Prostate gland (tissue), 2 donors: ENCODE results near the gene OSBPL2. TPM values are rescaled to one million over a fixed set of nuclear protein-coding genes. Genes with fewer than 3 reads are reported as not detected.

ENCODE experiments used
- DNase-seq: peaks from one replicate; pipeline ENCODE4 v3.0.0-alpha.2; 2019; ENCODE audit warnings: low spot score
- H3K27ac ChIP-seq, 2 donors: fragments of 200-600 bp; sonication (generic); 2 replicates each; pipeline ENCODE4 v1.5.1; 2017 to 2019
- H3K27me3 ChIP-seq: fragments of 200-600 bp; sonication (generic); replicated peaks from 2 replicates; pipeline ENCODE4 v1.5.1; 2019; ENCODE audit not compliant: insufficient read depth
- H3K36me3 ChIP-seq, 2 donors: fragments of 200-600 bp; sonication (generic); 1 replicate in 1 of 2; 2 replicates in 1 of 2; pipeline versions ENCODE4 v1.5.1 to v1.8.1; 2017 to 2019
- H3K4me1 ChIP-seq: fragments of 200-600 bp; sonication (generic); replicated peaks from 2 replicates; pipeline ENCODE4 v1.5.1; 2019
- H3K4me3 ChIP-seq, 2 donors: fragments of 200-600 bp; sonication (generic); 2 replicates each; pipeline ENCODE4 v1.5.1; 2017 to 2019
- H3K9me3 ChIP-seq: fragments of 200-600 bp; sonication (generic); 2 replicates; pipeline ENCODE4 v1.5.1; 2017
- POLR2A ChIP-seq: fragments of 450-650 bp; IDR thresholded peaks from one replicate; pipeline ENCODE4 v1.6.1; 2016; ENCODE audit warnings: antibody characterized with exemption, mild to moderate bottlenecking
- POLR2AphosphoS5 ChIP-seq: sonication (generic); formaldehyde crosslinking; IDR thresholded peaks from one replicate; pipeline ENCODE4 v1.6.1; 2017; ENCODE audit warnings: antibody characterized with exemption
- WGBS: methylation state at CpG from one replicate; pipeline ENCODE4 v1.1.5; 2018; 5-methylcytosine and 5-hydroxymethylcytosine counted together
- intact Hi-C: fragments of 100-400 bp; cut with DNase I; formaldehyde crosslinking; loops from one replicate; pipeline ENCODE4 v1.14.2; 2022
- total RNA-seq, 2 donors: library from RNA; depleted of rRNA; stranded (reverse); fragments of >200 nt; gene quantifications; one replicate each; pipeline ENCODE4 v1.1.0, GENCODE V29; 2016
- TF ChIP-seq, protein P1 (sequence below), 4 experiments: fragments of 200-600 bp in 2 of 4; fragments of 450-650 bp in 2 of 4; sonication (generic) in 2 of 4; IDR thresholded peaks; 1 replicate in 3 of 4; 2 replicates in 1 of 4; pipeline ENCODE4 v1.5.1; 2016 to 2019; ENCODE audit warnings: antibody characterized with exemption in 4 of 4, mild to moderate bottlenecking in 2 of 4, moderate library complexity in 2 of 4

Gene OSBPL2
- total RNA-seq, 2 donors from 2014 or later = 33.5 to 50.6 TPM

DNA sequence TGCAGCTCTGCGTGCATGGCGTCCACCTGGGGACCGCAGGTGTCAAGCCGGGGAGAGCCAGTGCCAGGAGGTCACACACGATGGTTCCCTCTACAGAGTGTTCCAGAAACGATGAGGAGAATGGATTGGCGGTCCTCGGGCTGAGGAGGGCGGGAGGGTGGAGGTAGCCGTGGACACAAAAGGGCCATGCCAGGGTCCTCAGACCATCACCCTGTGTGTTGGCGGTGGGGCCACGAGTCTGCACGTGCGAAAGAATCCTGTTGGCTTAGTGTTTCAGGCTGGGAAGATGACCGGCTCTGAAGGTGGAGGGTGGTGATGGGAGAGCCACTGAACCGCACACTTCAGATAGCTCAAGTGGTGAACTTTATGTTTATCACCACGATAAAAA lies 31.9 kb upstream of the OSBPL2 start:
- Histone ChIP-seq H3K9me3 (no peaks in the 10 kb centered on the region), H3K4me3 (no peak overlapping the region), H3K27me3 (no peaks in the 10 kb centered on the region), H3K36me3 (no peaks in the 10 kb centered on the region), H3K4me1 (no peaks in the 10 kb centered on the region), H3K27ac (no peak overlapping the region)
- TF ChIP-seq, protein P1, sequence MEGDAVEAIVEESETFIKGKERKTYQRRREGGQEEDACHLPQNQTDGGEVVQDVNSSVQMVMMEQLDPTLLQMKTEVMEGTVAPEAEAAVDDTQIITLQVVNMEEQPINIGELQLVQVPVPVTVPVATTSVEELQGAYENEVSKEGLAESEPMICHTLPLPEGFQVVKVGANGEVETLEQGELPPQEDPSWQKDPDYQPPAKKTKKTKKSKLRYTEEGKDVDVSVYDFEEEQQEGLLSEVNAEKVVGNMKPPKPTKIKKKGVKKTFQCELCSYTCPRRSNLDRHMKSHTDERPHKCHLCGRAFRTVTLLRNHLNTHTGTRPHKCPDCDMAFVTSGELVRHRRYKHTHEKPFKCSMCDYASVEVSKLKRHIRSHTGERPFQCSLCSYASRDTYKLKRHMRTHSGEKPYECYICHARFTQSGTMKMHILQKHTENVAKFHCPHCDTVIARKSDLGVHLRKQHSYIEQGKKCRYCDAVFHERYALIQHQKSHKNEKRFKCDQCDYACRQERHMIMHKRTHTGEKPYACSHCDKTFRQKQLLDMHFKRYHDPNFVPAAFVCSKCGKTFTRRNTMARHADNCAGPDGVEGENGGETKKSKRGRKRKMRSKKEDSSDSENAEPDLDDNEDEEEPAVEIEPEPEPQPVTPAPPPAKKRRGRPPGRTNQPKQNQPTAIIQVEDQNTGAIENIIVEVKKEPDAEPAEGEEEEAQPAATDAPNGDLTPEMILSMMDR (IDR thresholded peaks at IDR 0.05) = no peak
- no peak for TF ChIP-seq POLR2AphosphoS5
- TF ChIP-seq POLR2A = no peak
- intact Hi-C loops = no loop called here
- DNase-seq = no peak
- WGBS = 77% methylated on average over 17 of the region's 17 CpGs

GRCh38 chr20:62208061-62208794 lies 30.1 kb upstream of the OSBPL2 start:
- no peak overlapping the region for H3K27ac ChIP-seq
- 63% methylated on average over 17 of the region's 19 CpGs for WGBS
- H3K36me3 ChIP-seq = no peaks in the 10 kb centered on the region
- H3K27me3 ChIP-seq = no peaks in the 10 kb centered on the region
- no peaks in the 10 kb centered on the region for H3K9me3 ChIP-seq
- H3K4me1 ChIP-seq = no peaks in the 10 kb centered on the region
- no peak for DNase-seq
- intact Hi-C loops = no loop called here
- no peak for TF ChIP-seq POLR2A
- TF ChIP-seq, protein P1 (IDR thresholded peaks at IDR 0.05) = no peak
- TF ChIP-seq POLR2AphosphoS5 = no peak
- H3K4me3 ChIP-seq = no peak overlapping the region

GRCh38 chr20:62208795-62209755 lies 29.2 kb upstream of the OSBPL2 start:
- intact Hi-C loops = no loop called here
- Histone ChIP-seq H3K27me3 (no peaks in the 10 kb centered on the region), H3K4me1 (no peaks in the 10 kb centered on the region), H3K36me3 (no peaks in the 10 kb centered on the region), H3K9me3 (no peaks in the 10 kb centered on the region), H3K27ac (no peak overlapping the region), H3K4me3 (no peak overlapping the region)
- WGBS = 41% methylated on average over 22 of the region's 27 CpGs
- DNase-seq = no peak
- TF ChIP-seq, protein P1 (IDR thresholded peaks at IDR 0.05) = no peak

DNA sequence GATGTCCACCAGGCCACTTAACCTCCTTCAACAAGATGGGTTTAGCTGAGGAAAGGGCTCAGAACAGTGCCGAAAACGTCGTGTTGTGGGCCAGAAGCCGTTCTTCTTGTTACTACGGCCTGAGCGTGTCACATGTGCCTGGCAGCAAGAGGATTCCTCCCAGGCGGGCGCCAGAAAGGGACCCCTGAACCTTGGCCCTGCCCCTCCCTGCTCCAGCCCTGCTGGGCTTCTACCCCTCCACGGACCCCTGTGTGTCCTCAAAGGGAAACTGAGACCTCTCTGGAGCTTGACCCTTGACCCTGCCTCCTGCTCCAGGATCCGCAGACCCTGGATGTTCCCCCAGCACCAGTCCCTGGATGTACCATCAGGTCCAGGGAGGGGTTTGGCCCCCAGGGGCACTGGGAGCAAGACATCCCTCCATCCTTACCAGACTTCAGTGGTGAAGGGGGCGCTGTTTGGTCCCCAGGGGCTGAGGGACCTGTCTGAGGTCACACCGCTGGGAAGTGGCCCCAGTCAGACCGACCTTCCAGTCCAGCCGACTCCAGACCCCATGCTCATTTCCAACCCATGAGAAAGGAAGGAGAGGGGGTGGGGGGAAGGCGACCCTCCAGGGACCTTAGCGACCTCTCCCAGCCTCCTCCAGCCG lies 28.3 kb upstream of the OSBPL2 start:
- intact Hi-C loops = no loop called here
- Histone ChIP-seq H3K4me3 (no peak overlapping the region), H3K27me3 (no peaks in the 10 kb centered on the region), H3K36me3 (no peaks in the 10 kb centered on the region), H3K9me3 (no peaks in the 10 kb centered on the region), H3K4me1 (peaks cover 6% of the 10 kb centered on the region), H3K27ac (no peak overlapping the region)
- 61% methylated on average over 17 of the region's 17 CpGs for WGBS
- DNase-seq = no peak
- no peak for TF ChIP-seq POLR2A
- TF ChIP-seq, protein P1 (IDR thresholded peaks at IDR 0.05) = no peak
- no peak for TF ChIP-seq POLR2AphosphoS5
